Measurements from ENCODE around the gene ATXN1. TPM values are rescaled to one million over a fixed set of nuclear protein-coding genes. Genes with fewer than 3 reads are reported as not detected.

The ATXN1 gene
- total and polyA plus RNA-seq, 2 of the 8 experiments (the other 6 are each of a cell fraction or from before 2014, with no cell fraction given) = 1.6 to 4.0 TPM

- H2BK12ac ChIP-seq (ENCODE audit: low read depth, low read length) = no peak overlapping the region
- H4K8ac ChIP-seq (ENCODE audit: extremely low read depth, insufficient read depth, low read length) = no peak overlapping the region
- no peaks in the 10 kb centered on the region for H3K36me3 ChIP-seq (ENCODE audit: control insufficient read depth in 2 of 4, insufficient read depth in 4 of 4, low read length in 3 of 4)
- peak overlapping the region; percentile 26; the same call in 1 of the 2 replicates for H3K18ac ChIP-seq (ENCODE audit: extremely low read depth, low read length)
- no peak overlapping the region for H3K9ac ChIP-seq (replicated peaks in 1 of 4; ENCODE audit: extremely low read depth in 1 of 4, low read depth in 3 of 4, low read length in 3 of 4)
- no peak overlapping the region for H2BK15ac ChIP-seq (ENCODE audit: low read length)
- CTCF ChIA-PET (ENCODE audit: partially characterized antibody) = interaction anchor here (0.6 to 2.5 kb wide), 12 partner anchors 14 to 921 kb away, joined by 3 to 8 read pairs (median 4); no protein-coding TSS in a partner anchor
- no peak overlapping the region for H3K14ac ChIP-seq (ENCODE audit: insufficient read length)
- peak overlapping the region; percentile 28; the same call in 1 of the 2 replicates for H2AFZ ChIP-seq (ENCODE audit: low read length)
- no peak overlapping the region for H3K56ac ChIP-seq (replicated peaks; ENCODE audit: insufficient read length, low read depth, low read length)
- POLR2A ChIA-PET (ENCODE audit: partially characterized antibody) = interaction anchor here (1.7 kb wide), 1 partner anchor 13 kb away, joined by 5 read pairs; no protein-coding TSS in a partner anchor
- peaks cover 2% of the 10 kb centered on the region; the same call in 1 of the 2 replicates for H3K23me2 ChIP-seq (ENCODE audit: low read depth, low read length)
- H2BK20ac ChIP-seq (ENCODE audit: low read length) = no peak overlapping the region
- no peak overlapping the region for H2AK5ac ChIP-seq (ENCODE audit: low read depth, low read length)
- TF ChIP-seq CEBPB (IDR thresholded peaks at IDR 0.05; ENCODE audit: low read depth, low read length) (peak; percentile 56; the same call in 1 of the 2 replicates), POU5F1 (IDR thresholded peaks at IDR 0.05; ENCODE audit: low read depth, low read length) (no peak)
- no peak overlapping the region for H2BK5ac ChIP-seq (ENCODE audit: low read depth, low read length)
- H4K91ac ChIP-seq (replicated peaks; ENCODE audit: insufficient read length, low read length) = no peak overlapping the region
- no peaks in the 10 kb centered on the region; a peak in 1 of 4 replicates for H3K9me3 ChIP-seq (ENCODE audit: insufficient read depth in 2 of 2, low read depth in 1 of 2, low read length in 1 of 2)
- peak overlapping the region; percentile 8; a peak in 1 of 4 replicates for H3K4me2 ChIP-seq (ENCODE audit: insufficient read depth in 1 of 2, low read depth in 2 of 2, low read length in 2 of 2)
- FAIRE-seq (no peak), DNase-seq (ENCODE audit: low read depth in 1 of 2, low spot score in 2 of 2) (no peak)
- no peak overlapping the region for H2BK120ac ChIP-seq (replicated peaks; ENCODE audit: low read depth, low read length)
- no peak overlapping the region for H3K27ac ChIP-seq (ENCODE audit: low read depth, low read length)
- H3K23ac ChIP-seq (ENCODE audit: insufficient read length) = no peak overlapping the region
- no peak overlapping the region for H3K4ac ChIP-seq (replicated peaks; ENCODE audit: insufficient read length, low read depth, low read length)
- H3K4me3 ChIP-seq (ENCODE audit: extremely low read depth in 1 of 4, insufficient read depth in 2 of 4, low read depth in 3 of 4, low read length in 4 of 4) = no peak overlapping the region
- H3K79me2 ChIP-seq (ENCODE audit: control insufficient read depth in 1 of 2, insufficient read depth in 2 of 2, low read length in 2 of 2) = no peaks in the 10 kb centered on the region
- H3K4me1 ChIP-seq (replicated peaks in 1 of 4; ENCODE audit: control insufficient read depth in 3 of 4, insufficient read depth in 4 of 4, low read length in 3 of 4) = peaks cover 7 to 24% (median 16%) of the 10 kb centered on the region in 4 experiments
- WGBS, 2 experiments (ENCODE audit: extremely low coverage in 1 of 2, insufficient coverage in 1 of 2, insufficient read length in 1 of 2, insufficient replicate concordance in 2 of 2, low coverage in 1 of 2, low lambda C conversion rate in 2 of 2, missing lambda C conversion rate in 1 of 2) = 60% methylated on average over 5 of the region's 5 CpGs; no CpG with 5 or more reads in 1 of the 2 experiments
- H3K79me1 ChIP-seq (ENCODE audit: low read depth, low read length) = no peaks in the 10 kb centered on the region
- no peaks in the 10 kb centered on the region for H3K27me3 ChIP-seq (replicated peaks in 1 of 4; ENCODE audit: control insufficient read depth in 3 of 4, extremely low read depth in 1 of 4, insufficient read depth in 3 of 4, low read length in 3 of 4)
- no peak overlapping the region for H4K5ac ChIP-seq (ENCODE audit: insufficient read length, low read depth, low read length)
- no peaks in the 10 kb centered on the region for H4K20me1 ChIP-seq (replicated peaks in 1 of 2; ENCODE audit: control insufficient read depth in 1 of 2, insufficient read depth in 2 of 2, low read length in 2 of 2)
These were observed 44.1 kb upstream of the ATXN1 start for GRCh38 chr6:16805243-16805950.
